Nephron progenitor cell (in vitro differentiated cells): Measurements from ENCODE around the gene RCOR1.

Experiments
- DNase-seq: peaks from one replicate; pipeline ENCODE4 v3.0.0; 2021
- H3K27ac Mint-ChIP-seq: 2 replicates; pipeline ENCODE4 v1.8.0; 2021; ENCODE audit warnings: mild to moderate bottlenecking, moderate library complexity, mixed read lengths
- H3K27me3 Mint-ChIP-seq: 2 replicates; pipeline ENCODE4 v1.8.0; 2021; ENCODE audit warnings: mild to moderate bottlenecking, low read depth, mixed read lengths; ENCODE audit not compliant: poor library complexity
- H3K36me3 Mint-ChIP-seq: 2 replicates; pipeline ENCODE4 v1.8.0; 2021; ENCODE audit warnings: low read depth, mixed read lengths
- H3K4me1 Mint-ChIP-seq: 2 replicates; pipeline ENCODE4 v1.8.0; 2021; ENCODE audit warnings: mixed read lengths
- H3K4me3 Mint-ChIP-seq: 2 replicates; pipeline ENCODE4 v1.8.0; 2021; ENCODE audit warnings: mild to moderate bottlenecking, moderate library complexity, mixed read lengths
- H3K9me3 Mint-ChIP-seq: 2 replicates; pipeline ENCODE4 v1.8.0; 2021; ENCODE audit warnings: mild to moderate bottlenecking, moderate library complexity, mixed read lengths
- TF ChIP-seq, protein P1 (sequence below): fragments of 200-600 bp; sonication (generic); IDR thresholded peaks from 2 replicates; pipeline ENCODE4 v1.5.0; 2021; ENCODE audit warnings: antibody characterized with exemption

The RCOR1 gene

DNA sequence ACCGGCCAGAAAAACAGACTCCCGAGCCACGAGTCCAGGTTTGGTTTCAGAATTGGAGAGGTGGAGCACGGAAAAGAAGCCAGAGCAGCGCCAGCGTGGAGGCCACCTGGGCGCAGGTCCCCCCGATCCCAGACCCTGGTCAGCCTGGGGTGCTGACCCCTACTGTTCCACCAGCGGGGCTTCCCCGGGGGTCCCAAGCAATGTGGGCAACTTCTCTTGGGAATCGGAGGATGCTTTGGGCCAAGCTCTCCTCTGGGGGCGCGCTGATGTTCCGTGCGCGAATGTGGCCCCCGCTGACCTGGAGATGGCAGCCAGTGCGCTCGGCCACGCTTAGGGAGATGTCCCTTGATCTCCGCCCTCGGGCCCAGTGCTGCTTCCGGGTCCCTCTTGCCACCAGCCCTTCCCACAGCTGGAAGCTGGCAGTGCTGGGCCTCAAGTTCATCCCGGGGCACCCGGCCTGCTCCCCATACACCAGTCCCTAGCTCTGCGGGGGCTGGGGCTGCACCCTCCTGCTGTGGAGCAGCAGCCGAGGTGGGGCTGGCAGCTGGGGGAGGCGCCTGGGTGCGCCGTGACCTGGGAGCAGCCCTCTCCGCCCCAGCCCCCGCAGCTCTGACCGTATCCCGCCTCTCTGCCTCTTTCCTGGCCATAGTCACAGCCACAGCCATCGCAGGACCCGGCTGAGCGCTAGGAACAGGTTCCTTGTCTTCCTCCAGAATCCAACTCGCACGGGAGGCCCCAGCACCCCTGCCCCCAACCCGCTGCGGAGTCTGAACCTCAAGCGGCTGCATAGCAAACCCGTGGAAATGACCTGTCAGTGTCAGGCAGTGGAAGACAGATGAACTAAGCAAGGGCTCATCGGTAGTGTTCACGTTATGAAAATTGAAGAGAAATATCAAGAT is 91.2 kb downstream of the RCOR1 start:
- H3K9me3 Mint-ChIP-seq: peaks cover 16% of the 10 kb centered on the region
- H3K4me3 Mint-ChIP-seq: peak overlapping the region; percentile 51
- TF ChIP-seq, protein P1, sequence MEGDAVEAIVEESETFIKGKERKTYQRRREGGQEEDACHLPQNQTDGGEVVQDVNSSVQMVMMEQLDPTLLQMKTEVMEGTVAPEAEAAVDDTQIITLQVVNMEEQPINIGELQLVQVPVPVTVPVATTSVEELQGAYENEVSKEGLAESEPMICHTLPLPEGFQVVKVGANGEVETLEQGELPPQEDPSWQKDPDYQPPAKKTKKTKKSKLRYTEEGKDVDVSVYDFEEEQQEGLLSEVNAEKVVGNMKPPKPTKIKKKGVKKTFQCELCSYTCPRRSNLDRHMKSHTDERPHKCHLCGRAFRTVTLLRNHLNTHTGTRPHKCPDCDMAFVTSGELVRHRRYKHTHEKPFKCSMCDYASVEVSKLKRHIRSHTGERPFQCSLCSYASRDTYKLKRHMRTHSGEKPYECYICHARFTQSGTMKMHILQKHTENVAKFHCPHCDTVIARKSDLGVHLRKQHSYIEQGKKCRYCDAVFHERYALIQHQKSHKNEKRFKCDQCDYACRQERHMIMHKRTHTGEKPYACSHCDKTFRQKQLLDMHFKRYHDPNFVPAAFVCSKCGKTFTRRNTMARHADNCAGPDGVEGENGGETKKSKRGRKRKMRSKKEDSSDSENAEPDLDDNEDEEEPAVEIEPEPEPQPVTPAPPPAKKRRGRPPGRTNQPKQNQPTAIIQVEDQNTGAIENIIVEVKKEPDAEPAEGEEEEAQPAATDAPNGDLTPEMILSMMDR: no peak
- H3K27ac Mint-ChIP-seq: peak overlapping the region; percentile 98
- H3K36me3 Mint-ChIP-seq: peaks cover 38% of the 10 kb centered on the region
- H3K4me1 Mint-ChIP-seq: peaks cover 27% of the 10 kb centered on the region
- peak; percentile 25 for DNase-seq
- no peaks in the 10 kb centered on the region for H3K27me3 Mint-ChIP-seq

DNA sequence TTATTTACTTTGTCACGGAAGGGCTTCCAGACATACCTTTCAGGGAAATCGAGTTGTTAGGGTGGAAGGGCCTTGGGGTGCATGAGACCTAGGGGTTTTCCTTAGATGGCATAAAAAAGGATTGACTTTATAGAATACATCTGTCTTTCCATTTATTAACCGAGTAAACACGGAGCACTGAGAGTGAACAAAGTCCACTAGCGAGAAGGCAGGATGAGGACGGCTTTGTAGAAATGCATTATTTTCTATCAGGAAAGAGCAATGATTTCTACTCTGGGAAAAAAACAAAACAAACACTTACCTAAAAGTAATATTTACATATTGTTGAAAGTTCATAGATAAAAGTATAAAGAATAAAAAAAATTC is 91.8 kb downstream of the RCOR1 start:
- no peak for DNase-seq
- H3K4me3 Mint-ChIP-seq: no peak overlapping the region
- peaks cover 10% of the 10 kb centered on the region for H3K9me3 Mint-ChIP-seq
- no peaks in the 10 kb centered on the region for H3K27me3 Mint-ChIP-seq
- peaks cover 32% of the 10 kb centered on the region for H3K36me3 Mint-ChIP-seq
- TF ChIP-seq, protein P1: no peak
- H3K4me1 Mint-ChIP-seq: peaks cover 27% of the 10 kb centered on the region
- H3K27ac Mint-ChIP-seq: peak overlapping the region; percentile 98

DNA sequence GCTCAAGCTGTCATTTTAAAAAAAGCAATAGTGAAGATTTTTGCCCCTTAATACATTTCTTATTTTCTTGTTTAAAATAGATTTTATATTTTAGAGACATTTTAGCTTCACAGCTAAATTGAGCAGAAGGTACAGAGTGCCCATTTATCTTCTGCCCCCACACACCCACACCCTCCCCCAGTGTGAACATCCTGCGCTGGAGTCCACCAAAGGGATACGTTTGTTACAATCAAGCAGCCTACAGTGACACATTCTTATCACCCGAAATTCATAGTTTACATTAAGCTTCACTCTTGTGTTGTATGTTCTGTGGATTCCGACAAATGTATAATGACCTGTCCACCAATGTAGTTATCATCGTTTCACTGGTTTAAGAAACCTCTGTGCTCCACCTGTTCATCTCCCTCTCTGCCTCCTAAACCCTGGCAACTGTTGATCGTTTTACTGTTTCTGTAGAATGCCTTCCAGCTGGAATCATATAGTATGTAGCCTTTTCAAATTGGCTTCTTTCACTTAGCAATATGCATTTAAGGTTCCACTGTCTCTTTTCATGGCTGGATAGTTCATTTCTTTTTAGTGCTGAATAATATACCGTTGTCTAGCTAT is 93.8 kb downstream of the RCOR1 start:
- Mint-ChIP-seq H3K36me3 (peaks cover 14% of the 10 kb centered on the region), H3K4me1 (peaks cover 35% of the 10 kb centered on the region), H3K9me3 (no peaks in the 10 kb centered on the region), H3K27me3 (no peaks in the 10 kb centered on the region), H3K4me3 (no peak overlapping the region), H3K27ac (no peak overlapping the region)
- TF ChIP-seq, protein P1: no peak
- DNase-seq: no peak

GRCh38 chr14:102688290-102688689 is 95.8 kb downstream of the RCOR1 start:
- Mint-ChIP-seq H3K36me3 (peaks cover 4% of the 10 kb centered on the region), H3K9me3 (no peaks in the 10 kb centered on the region), H3K4me3 (no peak overlapping the region), H3K27me3 (no peaks in the 10 kb centered on the region), H3K4me1 (peaks cover 34% of the 10 kb centered on the region), H3K27ac (no peak overlapping the region)
- DNase-seq: no peak
- TF ChIP-seq, protein P1: no peak

DNA sequence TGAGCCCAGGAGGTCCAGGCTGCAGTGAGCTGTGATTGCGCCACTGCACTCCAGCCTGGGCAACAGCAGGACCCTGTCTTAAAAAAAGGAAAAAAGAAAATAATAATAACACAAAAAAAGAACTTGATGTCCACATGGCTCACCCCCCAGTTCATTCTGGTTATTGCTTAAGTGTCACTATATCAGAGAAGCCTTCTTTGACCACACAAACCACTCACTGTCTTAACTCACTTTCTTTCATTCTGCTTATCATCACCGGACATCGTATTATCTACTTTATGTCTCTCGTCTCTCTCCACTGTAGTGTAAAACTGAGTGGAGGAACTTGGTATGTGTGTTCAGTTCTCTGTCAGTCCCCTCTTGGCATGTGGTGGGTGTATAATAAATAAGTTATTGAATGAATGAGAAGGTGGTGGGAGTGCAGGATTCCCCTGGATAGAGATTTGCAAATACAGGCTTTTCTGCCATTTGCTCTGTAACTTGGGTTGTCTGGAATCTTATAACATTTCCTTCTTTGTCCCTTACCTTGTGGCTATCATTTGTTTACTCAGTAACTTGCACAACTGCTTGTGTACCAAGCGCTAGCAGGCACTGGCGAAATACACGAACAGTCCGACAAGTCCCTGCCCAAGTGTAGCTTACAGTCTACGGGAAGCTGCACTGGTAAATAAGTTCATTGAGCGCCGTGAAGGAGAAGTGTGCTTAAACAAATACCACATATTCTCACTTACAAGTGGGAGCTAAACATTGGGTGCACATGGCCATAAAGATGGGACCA is 98.2 kb downstream of the RCOR1 start:
- H3K9me3 Mint-ChIP-seq: no peaks in the 10 kb centered on the region
- peaks cover 36% of the 10 kb centered on the region for H3K4me1 Mint-ChIP-seq
- TF ChIP-seq, protein P1: no peak
- DNase-seq: no peak
- H3K36me3 Mint-ChIP-seq: peaks cover 4% of the 10 kb centered on the region
- H3K27ac Mint-ChIP-seq: peak overlapping the region; percentile 37
- no peak overlapping the region for H3K4me3 Mint-ChIP-seq
- no peaks in the 10 kb centered on the region for H3K27me3 Mint-ChIP-seq
